Activated CD4-positive, alpha-beta T cell treated with anti-CD3 and anti-CD28 coated beads, Interleukin-2, amount 50 U/mL, for 1 hour (primary cell): ENCODE results near the gene CDKN3.
A peak's percentile ranks its signal among the peaks of the same experiment; 100 is the strongest.
"Not testable (repeated sequence)": the region's sequence is repeated elsewhere in the genome, so short reads cannot be mapped to it uniquely, and the experiment has no call there.

Experiments used
- DNase-seq: peaks from one replicate; pipeline ENCODE4 v3.0.0-alpha.2; 2020

CDKN3 gene

DNA sequence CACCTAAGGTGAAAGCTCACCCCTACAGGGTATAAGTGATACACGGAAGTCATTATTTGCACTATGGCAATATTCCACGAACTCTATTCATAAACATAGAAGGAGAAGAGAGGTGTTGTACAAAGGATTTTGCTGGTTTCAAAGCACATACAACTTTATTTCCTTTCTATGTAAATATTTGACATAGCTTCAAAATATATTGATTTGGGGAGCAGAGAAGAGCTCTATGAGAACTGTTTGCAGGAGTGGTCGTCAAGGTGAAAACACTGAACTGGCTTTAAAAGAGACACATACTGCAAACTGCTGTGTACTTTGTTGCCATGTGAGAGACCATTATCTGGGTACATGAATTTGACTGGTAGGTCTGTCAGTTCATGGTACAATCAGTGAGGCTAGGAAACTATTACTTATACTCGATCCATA, 27.7 kb downstream of the CDKN3 start:
- no peak for DNase-seq

- DNase-seq: no peak
Observed at GRCh38 chr14:54425068-54425467, 28.3 kb downstream of the CDKN3 start.

DNA sequence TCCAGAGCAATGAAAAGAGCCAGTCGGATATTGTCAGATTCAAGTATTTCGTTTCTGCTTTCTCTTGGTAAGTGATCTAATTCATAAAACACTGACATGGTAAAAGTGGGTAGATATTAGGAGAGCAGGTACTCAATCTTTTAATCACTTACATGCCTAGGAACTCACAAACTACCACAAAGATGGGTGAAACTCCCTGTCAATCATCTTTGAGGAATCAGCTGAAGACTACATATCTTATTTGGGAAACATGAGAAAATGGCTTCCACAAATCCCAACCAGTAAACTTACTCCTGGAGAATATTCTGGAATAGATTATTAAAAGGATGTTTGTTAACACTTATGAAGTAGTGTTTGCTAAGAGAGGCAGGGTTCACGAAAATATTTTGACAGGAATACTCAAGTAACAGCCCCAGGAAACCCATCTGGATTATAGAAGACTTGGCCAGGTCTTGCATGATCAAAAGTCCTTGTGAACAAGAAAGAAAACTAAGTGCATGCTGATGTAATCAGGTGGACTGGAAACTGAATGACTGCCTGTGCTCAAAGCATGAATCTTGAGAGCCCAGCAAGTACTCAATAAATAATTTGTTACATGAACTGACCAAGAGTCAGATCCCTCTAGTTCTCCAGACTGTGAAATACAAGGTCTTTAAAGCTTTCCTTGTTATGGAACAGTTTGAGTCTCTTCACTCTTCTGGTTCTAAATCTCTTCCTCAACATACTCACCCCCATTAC, 28.9 kb downstream of the CDKN3 start:
- no peak for DNase-seq

GRCh38 chr14:54427871-54428270, 31.1 kb downstream of the CDKN3 start:
- no peak for DNase-seq

- no peak for DNase-seq
Observed at GRCh38 chr14:54428527-54428926, 31.7 kb downstream of the CDKN3 start.

GRCh38 chr14:54435500-54435981, 38.7 kb downstream of the CDKN3 start:
- no peak for DNase-seq

- not testable (repeated sequence) for DNase-seq
Observed at GRCh38 chr14:54437954-54438353, 41.1 kb downstream of the CDKN3 start.

- no peak for DNase-seq
Observed at GRCh38 chr14:54438703-54439102, 41.9 kb downstream of the CDKN3 start.

DNA sequence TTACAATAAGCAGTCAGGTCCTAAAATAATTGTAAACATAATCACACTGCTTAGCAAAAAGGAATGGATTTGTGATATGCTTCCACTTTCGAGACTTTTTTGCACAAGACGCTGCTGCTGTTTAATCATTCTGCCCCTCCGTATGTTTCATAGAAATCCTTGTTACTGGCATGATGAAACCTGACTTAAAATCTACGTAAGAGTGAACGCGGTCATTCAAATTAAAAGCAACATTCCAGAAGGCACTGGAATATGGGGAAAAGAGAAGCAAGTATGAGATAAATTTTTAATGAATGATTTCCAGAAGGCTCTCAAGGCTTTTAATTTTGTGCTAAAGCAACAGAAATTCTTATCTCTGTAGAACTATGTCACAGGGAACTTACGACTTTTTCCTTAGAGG, 43.2 kb downstream of the CDKN3 start:
- DNase-seq: no peak

GRCh38 chr14:54440476-54440872, 43.7 kb downstream of the CDKN3 start:
- DNase-seq: no peak

GRCh38 chr14:54440873-54441868, 44.4 kb downstream of the CDKN3 start, which contains the start of gene CNIH1:
CNIH1 (minus strand) TSS chr14:54441374; CDS start chr14:54441327, 47 bp downstream.
- peak; percentile 91 for DNase-seq

DNA sequence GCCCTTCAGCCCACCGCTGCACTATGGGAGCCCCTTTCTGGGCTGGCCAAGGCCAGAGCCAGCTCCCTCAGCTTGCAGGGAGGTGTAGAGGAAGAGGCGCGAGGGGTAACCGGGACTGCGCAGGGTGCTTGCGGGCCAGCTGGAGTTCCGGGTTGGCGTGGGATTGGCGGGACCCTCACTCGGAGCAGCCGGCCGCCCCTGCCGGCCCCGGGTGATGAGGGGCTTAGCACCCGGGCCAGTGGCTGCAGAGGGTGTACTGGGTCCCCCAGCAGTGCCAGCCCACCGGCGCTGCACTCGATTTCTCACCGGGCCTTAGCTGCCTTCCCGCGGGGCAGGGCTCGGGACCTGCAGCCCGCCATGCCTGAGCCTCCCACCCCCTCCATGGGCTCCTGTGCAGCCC, 46.2 kb downstream of the CDKN3 start:
- DNase-seq: not testable (repeated sequence)

DNA sequence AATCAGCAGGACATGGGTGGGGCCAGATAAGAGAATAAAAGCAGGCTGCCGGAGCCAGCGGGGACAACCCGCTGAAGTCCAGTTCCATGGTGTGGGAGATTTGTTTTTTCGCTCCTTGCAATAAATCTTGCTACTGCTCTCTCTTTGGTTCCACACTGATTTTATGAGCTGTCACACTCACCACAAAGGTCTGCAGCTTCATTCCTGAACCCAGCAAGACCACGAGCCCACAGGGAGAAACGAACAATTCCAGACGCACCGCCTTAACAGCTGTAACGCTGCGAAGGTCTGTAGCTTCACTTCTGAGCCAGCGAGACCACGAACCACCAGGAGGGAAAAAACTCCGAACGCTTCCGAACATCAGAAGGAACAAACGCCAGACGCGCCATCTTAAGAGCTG, 47.2 kb downstream of the CDKN3 start:
- DNase-seq: no peak

DNA sequence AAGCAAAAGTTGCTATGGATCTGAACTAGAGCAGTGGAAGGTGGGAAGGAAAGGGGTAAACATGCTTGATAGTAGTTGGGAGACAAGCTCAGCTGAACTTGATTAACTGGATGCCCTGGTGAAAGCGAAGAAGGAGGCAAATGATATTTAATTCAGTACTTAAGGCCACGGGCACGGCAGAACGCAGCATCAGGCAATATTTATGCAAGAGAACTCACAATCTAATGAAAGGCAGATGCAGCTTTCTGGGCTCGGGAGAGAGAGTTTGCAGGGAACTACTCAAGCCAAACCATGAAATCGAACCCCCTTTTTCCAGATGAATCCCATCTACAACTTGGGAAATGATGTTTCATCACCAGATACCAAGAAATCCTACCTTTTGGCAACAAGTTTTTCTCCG, 47.9 kb downstream of the CDKN3 start:
- no peak for DNase-seq

- DNase-seq: no peak
Observed at GRCh38 chr14:54446161-54446693, 49.4 kb downstream of the CDKN3 start.

GRCh38 chr14:54447231-54447692, 50.5 kb downstream of the CDKN3 start:
- DNase-seq: no peak

DNA sequence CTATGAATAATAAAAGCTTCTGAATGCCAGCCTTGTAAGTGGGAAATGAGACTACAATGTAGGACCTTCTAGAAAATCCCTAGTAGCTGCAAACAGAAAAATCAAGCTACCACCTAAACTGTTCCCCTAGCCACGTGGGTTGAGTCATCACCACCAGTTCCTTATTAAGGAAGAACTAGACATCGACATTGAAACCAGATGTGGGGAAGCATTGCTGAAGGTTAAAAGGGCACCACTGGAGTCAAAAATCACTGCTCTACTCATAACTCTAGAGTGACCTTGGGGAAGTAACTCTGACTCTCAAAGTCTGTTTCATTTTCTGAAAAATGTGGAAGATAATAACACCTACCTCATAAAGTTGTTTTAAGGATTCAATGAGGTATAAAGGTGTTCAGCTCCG, 53.7 kb downstream of the CDKN3 start:
- no peak for DNase-seq

DNA sequence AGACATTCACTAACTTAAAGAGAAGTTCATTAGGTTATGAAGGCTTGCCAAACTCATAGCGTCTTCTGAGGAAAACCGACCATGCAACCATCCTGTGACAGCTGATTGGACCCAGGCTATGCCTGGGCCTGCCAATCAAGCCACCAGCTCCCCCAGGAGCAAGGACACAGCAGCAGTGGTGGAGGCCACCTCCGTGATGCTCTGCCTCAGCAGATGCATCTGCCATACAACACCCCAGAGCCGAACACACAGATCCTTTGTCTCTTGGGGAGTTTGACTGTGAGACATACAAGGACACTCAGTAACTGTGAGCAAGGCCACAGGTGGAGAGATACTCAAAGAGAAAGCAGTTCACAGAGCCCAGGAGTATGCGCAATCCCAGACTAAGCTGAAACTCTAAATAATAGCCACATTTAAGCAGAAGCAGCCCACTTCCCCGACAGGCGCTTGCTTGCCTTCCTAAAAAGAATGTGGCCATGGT, 54.4 kb downstream of the CDKN3 start:
- no peak for DNase-seq

GRCh38 chr14:54451961-54452360, 55.2 kb downstream of the CDKN3 start:
- DNase-seq: no peak

- no peak for DNase-seq
Observed at GRCh38 chr14:54453252-54453651, 56.4 kb downstream of the CDKN3 start.

- DNase-seq: not testable (repeated sequence)
Observed at GRCh38 chr14:54453990-54454389, 57.2 kb downstream of the CDKN3 start.

DNA sequence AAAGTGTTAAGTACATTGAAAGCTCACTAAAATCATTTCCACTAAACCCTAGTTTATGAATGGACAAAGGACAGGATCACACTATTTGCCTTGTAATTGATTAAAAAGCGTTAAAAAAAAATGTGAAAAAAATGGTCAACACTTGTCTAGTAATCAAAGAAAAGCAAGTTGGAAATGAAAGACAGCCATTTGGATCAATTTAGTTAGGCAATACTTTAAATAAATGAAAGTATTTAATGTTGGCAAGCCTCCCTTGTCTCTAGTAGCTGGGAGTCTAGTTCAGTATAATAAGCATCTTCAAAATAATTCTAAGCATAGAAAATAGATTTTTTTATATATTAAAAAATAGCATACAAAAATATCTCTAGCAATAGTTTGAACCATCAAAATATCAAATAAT, 58.6 kb downstream of the CDKN3 start:
- DNase-seq: no peak
